GM18507 (cell line): ENCODE results near the gene TMEM247.
"Not testable (repeated sequence)": the region's sequence is repeated elsewhere in the genome, so short reads cannot be mapped to it uniquely, and the experiment has no call there.

Experiments
- DNase-seq: peaks from one replicate; pipeline ENCODE4 v3.0.0; 2011; ENCODE audit warnings: low read depth; ENCODE audit not compliant: insufficient read length; ENCODE audit errors: extremely low spot score
- FAIRE-seq: peaks from 2 replicates; lab custom pipeline; 2011; peaks lifted over from hg19 to GRCh38; lab: Jason Lieb, UNC

TMEM247 gene

DNA sequence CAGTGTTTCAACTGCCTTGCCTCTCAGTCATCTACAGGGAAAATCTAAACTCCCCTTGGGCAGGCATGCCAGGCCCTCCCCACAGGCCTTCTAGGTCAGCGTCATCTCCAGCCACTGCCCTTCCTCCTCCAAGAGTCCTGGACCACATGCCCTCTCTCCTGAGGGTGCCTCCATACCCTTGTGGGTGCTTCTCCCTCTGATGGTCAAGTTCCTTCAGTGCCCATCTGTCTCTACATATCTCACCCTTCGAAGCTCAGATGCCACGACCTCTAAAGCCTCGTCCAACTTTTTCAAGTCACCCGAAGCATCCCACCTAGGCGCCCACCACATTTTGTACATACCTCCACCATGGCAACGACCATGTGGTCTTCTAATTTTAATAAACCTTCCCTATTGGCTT lies 22.6 kb upstream of the TMEM247 start:
- no peak for DNase-seq
- FAIRE-seq: no peak

GRCh38 chr2:46458763-46459500 lies 20.4 kb upstream of the TMEM247 start:
- no peak for DNase-seq
- FAIRE-seq: no peak

- FAIRE-seq: no peak
- no peak for DNase-seq
These were observed 19.7 kb upstream of the TMEM247 start for GRCh38 chr2:46459694-46460093.

DNA sequence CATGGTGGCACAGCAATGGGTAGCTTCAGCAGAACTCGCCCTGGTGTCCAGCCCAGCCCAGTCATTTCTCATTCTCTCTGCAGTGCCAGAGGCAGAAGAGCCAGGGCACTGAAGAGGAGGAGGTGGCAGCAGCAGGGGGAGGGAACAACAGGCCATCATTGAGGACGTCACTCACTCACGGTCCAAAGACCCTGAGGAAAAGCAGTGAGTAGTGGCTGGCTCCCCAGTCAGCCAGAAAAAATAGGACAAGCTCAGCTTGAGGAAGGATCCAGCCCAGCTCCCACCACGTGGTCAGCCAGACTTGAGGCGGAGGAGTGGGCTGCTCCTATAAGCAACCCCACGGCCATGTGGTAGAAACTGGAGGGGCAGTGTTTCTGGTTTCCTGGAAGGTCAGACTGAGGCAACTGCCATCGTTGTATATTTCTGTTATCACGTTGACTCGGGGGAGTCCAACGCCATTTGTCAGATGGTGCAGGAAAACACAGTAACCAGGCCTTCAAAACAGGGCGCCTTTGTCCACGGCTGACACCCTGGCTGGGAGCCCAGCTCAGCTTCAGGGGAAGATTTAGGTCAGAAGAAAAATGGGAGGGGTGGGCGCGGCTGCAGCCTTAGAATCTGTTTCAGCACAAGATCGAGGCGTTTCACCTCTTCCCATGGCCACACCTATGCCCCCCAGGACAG lies 19.0 kb upstream of the TMEM247 start:
- FAIRE-seq (no peak), DNase-seq (no peak)

DNA sequence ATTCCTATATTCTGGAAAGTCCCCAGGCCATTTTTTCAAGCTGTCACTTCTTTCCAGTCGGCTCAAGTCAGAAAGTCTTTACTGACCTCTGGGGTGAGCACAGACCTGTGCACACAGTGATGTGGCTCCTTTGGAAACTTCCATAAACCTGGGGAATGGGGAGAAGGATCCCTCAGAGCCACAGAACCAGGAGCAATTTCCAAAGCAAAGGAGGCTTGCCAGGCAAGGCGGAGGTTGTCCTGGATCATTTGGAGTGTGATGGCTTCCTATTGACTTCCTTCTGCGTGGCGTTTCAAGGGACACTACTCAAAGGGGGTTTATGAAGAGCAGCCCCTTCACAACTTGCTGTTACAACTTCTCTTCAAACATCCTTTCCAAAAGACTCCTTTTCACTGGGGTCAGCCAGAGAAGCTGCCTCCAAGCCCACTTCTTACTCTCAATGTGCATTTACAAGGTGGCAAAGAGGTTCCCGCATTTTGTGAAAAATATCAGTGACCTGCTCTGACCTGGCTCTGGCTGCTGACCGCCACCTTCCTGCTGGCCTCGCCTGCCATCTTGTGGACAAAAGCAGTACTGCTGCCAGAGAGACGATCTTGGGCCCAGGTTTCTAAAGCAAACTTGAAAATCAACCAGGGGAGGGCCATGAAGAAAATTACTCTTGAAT lies 18.2 kb upstream of the TMEM247 start:
- DNase-seq (peak; percentile 58), FAIRE-seq (peak; percentile 83)

GRCh38 chr2:46461709-46462171 lies 17.6 kb upstream of the TMEM247 start:
- FAIRE-seq (peak; percentile 62), DNase-seq (peak; percentile 12)

GRCh38 chr2:46462936-46463335 lies 16.4 kb upstream of the TMEM247 start:
- DNase-seq: no peak
- FAIRE-seq: no peak

DNA sequence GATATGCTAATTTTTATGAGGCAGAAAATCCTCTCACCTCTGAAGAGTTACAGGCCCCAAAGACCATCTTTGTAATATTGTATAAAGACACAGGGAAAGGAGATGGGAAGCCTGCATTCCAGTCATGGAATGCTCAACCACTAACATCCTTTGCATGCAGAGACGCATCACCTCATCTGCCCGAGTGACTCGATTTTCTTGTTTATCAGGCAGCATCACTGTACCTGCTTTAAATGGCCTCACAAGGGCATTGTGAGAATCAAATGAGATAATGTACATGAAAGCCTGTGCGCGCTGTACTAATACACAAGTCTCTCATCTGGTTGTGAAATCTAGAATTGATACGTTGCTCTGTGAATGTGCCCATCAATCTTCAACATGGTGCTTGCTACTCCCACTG lies 10.2 kb upstream of the TMEM247 start:
- no peak for FAIRE-seq
- no peak for DNase-seq

DNA sequence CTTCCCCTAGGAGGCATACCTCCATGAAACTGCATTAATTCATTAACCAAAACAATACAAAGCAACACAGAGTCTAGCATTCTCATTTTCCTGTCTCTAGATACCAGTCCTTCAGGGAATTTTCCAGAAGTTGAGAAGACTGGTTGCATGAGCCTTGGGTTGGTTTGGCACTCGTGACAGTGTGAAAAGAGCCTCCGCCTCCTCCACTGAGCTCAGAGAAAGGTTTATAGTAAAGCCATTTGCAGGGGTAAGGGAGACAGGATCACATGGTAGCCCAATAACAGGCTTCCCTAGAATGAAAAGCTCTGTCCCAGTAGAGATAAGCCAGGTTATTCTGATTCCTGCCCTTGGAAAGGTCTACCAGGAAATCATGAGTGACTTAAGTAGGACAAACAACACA lies 9.7 kb upstream of the TMEM247 start:
- FAIRE-seq (no peak), DNase-seq (no peak)

DNA sequence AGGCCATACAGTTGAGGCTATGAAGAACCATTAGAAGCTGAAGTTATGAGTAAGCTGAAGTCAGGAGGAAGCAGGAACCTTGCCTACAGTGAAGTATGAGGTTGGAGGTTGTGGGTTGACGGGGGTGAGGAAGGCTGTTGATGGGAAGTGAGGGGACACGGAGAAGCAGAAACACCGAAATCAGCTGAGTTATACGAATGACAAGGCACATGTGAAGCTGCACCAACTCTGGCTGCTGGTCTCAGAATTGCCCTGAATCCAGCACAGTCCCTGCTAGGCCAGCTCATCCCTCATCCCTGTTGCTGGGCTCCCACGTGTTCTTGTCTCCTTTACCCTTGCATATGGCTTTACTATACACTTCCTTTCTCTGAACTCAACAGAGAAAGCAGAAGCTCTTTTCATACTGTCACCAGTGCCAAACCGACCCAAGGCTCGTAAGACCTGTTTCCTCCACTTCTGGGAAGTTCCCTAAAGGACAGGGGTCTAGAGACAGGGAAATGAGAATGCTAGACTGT lies 9.2 kb upstream of the TMEM247 start:
- DNase-seq (no peak), FAIRE-seq (no peak)

GRCh38 chr2:46471019-46471583 lies 8.3 kb upstream of the TMEM247 start:
- DNase-seq: no peak
- no peak for FAIRE-seq

DNA sequence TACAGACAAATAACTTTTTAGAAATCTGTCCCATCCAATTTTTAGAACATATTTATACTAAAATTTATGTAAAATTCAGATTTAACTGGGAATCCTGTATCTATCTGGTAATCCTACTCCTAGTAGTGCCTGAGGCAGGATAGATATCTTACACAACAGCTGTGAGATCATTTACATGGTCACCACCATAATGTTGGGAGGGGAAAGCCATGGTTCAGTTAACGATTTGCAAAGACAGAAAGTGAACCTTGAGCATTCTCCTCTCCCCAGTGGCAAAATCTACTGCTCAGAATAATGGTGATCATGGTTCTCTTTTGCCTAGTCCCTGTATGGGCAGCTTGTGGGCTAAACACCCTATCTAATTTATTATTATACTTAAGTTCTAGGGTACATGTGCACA lies 7.7 kb upstream of the TMEM247 start:
- FAIRE-seq: no peak
- no peak for DNase-seq

GRCh38 chr2:46472165-46472564 lies 7.2 kb upstream of the TMEM247 start:
- DNase-seq, FAIRE-seq: not testable (repeated sequence)

DNA sequence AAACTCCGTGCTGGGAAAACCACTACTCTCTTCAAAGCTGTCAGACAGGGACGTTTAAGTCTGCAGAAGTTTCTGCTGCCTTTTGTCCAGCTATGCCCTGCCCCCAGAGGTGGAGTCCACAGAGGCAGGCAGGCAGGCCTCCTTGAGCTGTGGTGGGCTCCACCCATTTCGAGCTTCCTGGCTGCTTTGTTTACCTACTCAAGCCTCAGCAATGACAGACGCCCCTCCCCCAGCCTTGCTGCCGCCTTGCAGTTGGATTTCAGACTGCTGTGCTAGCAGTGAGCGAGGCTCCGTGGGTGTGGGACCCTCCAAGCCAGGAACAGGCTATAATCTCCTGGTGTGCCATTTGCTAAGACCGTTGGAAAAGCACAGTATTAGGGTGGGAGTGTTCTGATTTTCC lies 1.9 kb upstream of the TMEM247 start:
- not testable (repeated sequence) for FAIRE-seq, DNase-seq

GRCh38 chr2:46477925-46478324 lies 1.4 kb upstream of the TMEM247 start:
- no peak for FAIRE-seq
- no peak for DNase-seq

DNA sequence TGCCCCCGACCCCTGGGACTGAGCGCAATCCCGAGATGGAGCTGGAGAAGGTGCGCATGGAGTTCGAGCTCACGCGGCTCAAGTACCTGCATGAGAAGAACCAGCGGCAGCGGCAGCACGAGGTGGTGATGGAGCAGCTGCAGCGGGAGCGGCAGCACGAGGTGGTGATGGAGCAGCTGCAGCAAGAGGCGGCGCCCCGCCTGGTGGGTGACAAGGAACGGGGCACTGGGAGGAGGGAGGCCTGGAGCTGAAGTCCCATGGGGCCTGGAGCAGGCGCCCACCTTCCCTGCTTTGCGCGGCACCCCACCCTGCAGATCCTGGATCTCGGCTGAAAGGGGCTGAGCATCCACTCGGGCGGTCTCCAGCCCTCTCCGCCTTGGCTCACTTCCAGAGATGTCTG lies 1.2 kb downstream of the TMEM247 start:
- no peak for FAIRE-seq
- no peak for DNase-seq

DNA sequence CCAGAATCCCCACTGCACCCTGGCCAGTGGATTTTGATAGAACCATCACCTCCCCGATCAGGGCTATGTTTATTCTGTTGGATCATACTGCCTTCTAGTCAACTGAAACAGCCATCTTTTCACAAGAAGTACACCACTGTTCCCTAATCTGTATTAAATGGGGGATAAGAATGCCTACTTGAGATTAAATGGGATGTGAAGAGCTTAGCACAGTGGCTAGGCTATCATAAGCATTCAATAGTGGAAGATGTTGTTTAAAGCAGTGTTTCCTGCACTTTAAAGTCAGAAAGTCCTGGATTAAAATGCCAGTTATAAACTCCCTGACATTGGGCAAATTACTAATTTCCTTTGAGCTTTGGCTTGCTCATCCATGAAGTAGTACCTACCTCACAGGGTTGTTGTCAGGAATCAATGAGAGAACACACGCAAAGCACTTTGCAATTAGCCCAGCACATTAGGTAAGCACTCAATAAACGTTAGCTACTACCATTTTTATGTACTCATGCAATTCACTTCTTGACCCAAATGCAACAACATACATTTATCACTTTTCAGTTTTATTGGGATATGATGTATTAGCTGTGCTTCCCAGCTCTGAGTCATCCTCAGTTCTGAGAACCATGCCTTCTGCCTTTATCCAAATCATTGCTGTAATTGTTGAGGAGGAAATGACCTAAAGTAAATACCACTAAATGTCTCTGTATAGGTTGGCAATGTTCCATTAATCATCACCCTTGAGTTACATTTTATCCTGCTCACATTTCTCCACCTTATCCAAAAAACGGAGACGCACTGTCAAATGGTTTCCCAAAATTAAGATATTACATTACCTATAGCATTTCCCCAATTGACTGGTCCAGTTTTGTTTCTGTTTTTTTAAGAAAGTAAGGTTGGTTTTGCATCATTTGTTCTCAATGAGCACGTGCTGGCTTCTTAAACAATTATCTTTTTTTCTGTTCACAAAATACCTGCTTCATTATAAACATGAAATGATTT lies 2.1 kb downstream of the TMEM247 start:
- no peak for DNase-seq

GRCh38 chr2:46482490-46482889 lies 3.1 kb downstream of the TMEM247 start:
- FAIRE-seq (no peak), DNase-seq (no peak)

More for the DNA sequence above, 2.1 kb downstream of the TMEM247 start:
- no peak for FAIRE-seq

DNA sequence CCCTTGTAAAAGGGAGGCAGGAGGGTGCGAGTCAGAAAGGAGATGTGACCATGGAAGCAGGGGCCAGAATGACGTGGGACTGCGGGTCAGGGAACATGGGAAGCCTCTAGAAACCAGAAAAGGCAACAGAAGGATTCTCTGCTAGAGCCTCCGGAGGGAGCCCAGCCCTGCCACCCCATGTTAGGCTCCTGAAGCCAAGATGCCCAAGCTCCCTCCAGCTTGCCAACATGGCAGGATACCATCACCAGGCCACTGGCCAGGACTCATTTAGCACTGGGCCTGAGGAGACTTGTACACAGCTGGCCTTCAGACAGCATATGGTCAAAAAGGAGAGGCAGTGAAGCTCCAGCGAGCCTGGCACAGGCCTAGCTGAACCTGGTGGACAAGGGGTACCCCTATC lies 5.6 kb downstream of the TMEM247 start:
- no peak for FAIRE-seq
- DNase-seq: no peak
